ENCODE measurements around the gene CORO7.

Gene CORO7

GRCh38 chr16:4324492-4325252 lies 91.7 kb downstream of the CORO7 start:
- Histone ChIP-seq H3K27me3 (ENCODE audit: insufficient read depth, low read depth, severe bottlenecking) (no peaks in the 10 kb centered on the region), H3K36me3 (no peaks in the 10 kb centered on the region; the same call in none of the 2 replicates), H3K27ac (no peak overlapping the region), H3K4me3 (ENCODE audit: low read depth, low read length) (no peak overlapping the region), H3K9me3 (ENCODE audit: severe bottlenecking) (no peaks in the 10 kb centered on the region)
- TF ChIP-seq CTCF (IDR thresholded peaks at IDR 0.05; ENCODE audit: low read depth, low read length), result no peak
- DNase-seq, result no peak

- Histone ChIP-seq H3K27ac (no peak overlapping the region), H3K36me3 (no peaks in the 10 kb centered on the region), H3K27me3 (ENCODE audit: insufficient read depth, low read depth, severe bottlenecking) (no peaks in the 10 kb centered on the region), H3K4me3 (ENCODE audit: low read depth, low read length) (no peak overlapping the region), H3K9me3 (ENCODE audit: severe bottlenecking) (no peaks in the 10 kb centered on the region)
- no peak for TF ChIP-seq CTCF (IDR thresholded peaks at IDR 0.05; ENCODE audit: low read depth, low read length)
- no peak for DNase-seq
These were observed 92.4 kb downstream of the CORO7 start for GRCh38 chr16:4323845-4324488.

- H3K4me3 ChIP-seq (ENCODE audit: low read depth, low read length), result no peak overlapping the region
- H3K27me3 ChIP-seq (ENCODE audit: insufficient read depth, low read depth, severe bottlenecking), result no peaks in the 10 kb centered on the region
- no peaks in the 10 kb centered on the region for H3K36me3 ChIP-seq
- TF ChIP-seq CTCF (IDR thresholded peaks at IDR 0.05; ENCODE audit: low read depth, low read length), result no peak
- no peaks in the 10 kb centered on the region for H3K9me3 ChIP-seq (ENCODE audit: severe bottlenecking)
- H3K27ac ChIP-seq, result no peak overlapping the region
- no peak for DNase-seq
These were observed 93.1 kb downstream of the CORO7 start for GRCh38 chr16:4323071-4323844.

GRCh38 chr16:4322121-4323052 lies 94.0 kb downstream of the CORO7 start:
- no peak overlapping the region for H3K4me3 ChIP-seq (ENCODE audit: low read depth, low read length)
- no peak overlapping the region for H3K27ac ChIP-seq
- no peak for TF ChIP-seq CTCF (IDR thresholded peaks at IDR 0.05; ENCODE audit: low read depth, low read length)
- no peaks in the 10 kb centered on the region for H3K9me3 ChIP-seq (ENCODE audit: severe bottlenecking)
- H3K27me3 ChIP-seq (ENCODE audit: insufficient read depth, low read depth, severe bottlenecking), result no peaks in the 10 kb centered on the region
- no peak for DNase-seq
- no peaks in the 10 kb centered on the region for H3K36me3 ChIP-seq
